ENCODE measurements around the gene WDR90.

DNA sequence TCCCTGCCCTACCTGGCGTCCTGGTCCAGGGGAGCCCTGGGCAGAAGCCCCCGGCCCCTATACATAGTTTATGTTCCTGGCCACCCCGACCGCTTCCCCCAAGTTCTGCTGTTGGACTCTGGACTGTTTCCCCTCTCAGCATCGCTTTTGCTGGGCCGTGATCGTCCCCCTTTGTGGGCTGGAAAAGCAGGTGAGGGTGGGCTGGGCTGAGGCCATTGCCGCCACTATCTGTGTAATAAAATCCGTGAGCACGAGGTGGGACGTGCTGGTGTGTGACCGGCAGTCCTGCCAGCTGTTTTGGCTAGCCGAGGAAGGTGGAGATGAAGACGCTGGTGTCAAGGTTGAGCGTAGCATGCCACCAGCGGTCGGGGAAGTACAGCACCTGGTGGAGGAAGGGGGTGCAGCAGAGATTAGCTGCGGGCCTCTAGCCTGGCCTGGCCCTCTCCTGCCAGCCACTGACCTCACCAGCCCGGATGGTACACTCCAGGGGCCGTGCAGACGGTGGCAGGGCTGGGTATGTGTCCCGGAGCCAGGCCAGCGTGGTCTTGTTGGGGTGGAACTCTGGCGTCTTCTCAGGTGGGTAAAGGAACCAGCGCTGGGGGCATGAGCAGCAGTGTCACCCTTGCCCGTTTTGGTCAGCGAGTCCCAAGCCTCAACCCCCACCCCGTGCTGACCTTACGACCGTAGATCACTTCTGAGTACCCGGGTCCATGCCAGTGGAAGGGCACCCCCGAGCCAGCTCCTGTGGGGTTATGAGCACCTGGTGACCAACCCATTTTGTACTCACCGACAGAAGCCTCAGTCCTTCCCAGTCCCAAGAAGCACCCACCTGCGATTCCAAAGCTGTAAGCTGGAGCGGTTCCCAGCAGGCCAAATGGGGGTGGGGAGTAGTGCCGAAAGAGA is 33.6 kb downstream of the WDR90 start:
- TF ChIP-seq, protein P1, sequence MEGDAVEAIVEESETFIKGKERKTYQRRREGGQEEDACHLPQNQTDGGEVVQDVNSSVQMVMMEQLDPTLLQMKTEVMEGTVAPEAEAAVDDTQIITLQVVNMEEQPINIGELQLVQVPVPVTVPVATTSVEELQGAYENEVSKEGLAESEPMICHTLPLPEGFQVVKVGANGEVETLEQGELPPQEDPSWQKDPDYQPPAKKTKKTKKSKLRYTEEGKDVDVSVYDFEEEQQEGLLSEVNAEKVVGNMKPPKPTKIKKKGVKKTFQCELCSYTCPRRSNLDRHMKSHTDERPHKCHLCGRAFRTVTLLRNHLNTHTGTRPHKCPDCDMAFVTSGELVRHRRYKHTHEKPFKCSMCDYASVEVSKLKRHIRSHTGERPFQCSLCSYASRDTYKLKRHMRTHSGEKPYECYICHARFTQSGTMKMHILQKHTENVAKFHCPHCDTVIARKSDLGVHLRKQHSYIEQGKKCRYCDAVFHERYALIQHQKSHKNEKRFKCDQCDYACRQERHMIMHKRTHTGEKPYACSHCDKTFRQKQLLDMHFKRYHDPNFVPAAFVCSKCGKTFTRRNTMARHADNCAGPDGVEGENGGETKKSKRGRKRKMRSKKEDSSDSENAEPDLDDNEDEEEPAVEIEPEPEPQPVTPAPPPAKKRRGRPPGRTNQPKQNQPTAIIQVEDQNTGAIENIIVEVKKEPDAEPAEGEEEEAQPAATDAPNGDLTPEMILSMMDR (conservative IDR thresholded peaks at IDR 0.05; ENCODE audit: low read depth, low read length): no peak
- TF ChIP-seq EZH2 (IDR thresholded peaks at IDR 0.05; ENCODE audit: borderline replicate concordance, low read depth, low read length, poor library complexity, severe bottlenecking): no peak
